Stimulated activated CD8-positive, alpha-beta memory T cell treated with anti-CD3 and anti-CD28 coated beads, Interleukin-7, amount 100 ng/mL, for 48 hours (primary cell): ENCODE measurements around the gene CAMK2N2.

Source experiments
- DNase-seq, 2 donors: peaks; one replicate each; pipeline ENCODE4 v3.0.0-alpha.2; 2020; ENCODE audit warnings: low read depth in 1 of 2; ENCODE audit errors: extremely low read depth in 1 of 2

CAMK2N2 gene

DNA sequence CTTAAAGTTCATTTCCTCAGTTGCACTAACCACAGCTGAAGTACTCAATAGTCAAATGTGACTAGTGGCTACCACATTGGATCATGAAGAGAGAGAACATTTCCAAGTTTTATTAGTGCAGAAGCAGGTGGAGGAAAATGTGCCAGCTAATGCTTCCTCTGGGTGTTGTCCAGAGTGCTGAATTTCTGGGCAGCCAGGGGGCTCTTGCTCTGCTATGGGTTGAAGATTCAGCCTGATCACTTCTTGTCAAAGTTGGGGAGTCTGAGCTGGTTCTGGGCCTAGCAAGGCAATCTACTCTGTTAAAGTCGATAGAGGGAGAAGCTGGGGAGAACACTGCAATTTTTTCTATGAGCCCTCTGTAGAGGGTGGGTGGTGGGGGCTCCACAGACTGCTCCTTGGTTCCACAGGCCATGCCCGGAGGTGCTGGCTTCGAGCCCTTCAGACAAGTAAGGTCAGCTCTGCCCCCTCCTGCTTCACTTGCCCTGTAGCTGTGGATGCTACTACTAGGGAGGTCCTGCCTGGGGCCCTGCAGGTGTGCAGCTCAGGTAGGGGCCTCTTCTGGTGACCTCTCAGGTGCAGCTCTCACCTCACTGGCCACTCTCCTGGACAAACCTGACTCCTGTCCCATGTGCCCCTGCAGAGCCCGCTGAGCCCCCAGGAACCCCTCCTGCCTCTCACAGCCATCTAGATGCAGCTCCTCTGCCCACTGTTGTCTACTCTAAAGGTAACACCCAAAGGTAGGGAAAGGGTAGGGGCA, 20.8 kb downstream of the CAMK2N2 start:
- no peak for DNase-seq

DNA sequence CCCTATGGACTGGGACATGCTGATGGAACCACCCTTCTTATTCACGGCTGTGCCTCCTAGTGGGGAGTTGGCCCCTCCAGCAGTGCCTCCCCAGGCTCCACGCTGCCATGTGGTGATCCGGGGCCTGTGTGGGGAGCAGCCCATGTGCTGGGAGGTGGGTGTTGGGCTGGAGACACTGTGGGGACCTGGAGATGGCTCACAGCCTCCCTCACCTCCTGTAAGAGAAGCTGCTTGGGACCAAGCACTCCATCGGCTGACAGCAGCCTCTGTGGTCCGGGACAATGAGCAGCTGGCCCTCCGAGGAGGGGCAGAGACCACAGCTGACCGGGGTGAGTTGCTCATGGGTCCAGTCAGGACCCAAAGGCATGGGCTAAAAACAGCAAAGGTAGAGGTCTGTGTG, 21.6 kb downstream of the CAMK2N2 start:
- DNase-seq: no peak

DNA sequence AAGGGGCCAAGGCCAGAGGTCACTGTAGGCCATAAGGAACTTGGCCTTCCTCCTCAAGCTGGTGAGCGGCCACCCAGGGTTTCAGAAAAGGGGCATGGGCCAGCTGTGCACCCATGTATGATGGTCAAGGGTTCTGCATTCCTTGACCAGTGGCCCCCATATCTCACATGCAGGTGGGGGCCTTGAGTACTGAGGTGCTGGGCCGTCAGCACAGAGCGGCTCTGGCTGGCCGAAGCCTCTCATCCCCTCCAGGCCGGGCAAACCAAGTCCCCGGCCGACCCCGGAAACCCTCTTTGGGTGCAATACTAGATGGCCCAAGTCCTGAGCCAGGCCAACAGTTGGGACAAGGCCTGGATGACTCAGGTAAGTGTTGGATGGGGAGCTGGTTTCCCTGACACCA, 22.1 kb downstream of the CAMK2N2 start:
- DNase-seq: no peak

DNA sequence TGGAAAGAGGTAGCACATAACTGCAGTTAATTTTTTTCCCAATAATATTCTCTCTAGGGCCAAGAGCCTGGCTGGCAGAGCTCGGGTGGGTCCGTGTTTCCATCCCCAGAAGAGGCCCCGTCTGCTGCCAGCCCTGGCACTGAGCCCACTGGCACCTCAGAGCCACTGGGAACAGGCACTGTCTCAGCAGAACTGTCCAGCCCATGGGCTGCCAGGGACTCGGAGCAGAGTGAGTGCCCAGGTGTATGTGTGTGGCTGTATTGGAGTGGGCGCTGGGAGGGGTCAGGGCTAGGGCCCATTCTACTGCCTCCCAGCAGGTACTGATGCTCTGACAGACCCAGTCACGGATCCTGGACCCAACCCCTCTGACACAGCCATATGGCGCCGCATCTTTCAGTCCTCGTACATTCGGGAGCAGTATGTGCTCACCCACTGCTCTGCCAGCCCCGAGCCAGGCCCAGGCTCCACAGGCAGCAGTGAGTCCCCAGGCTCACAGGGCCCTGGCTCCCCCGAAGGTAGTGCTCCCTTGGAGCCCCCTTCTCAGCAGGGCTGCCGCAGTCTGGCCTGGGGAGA, 23.0 kb downstream of the CAMK2N2 start:
- no peak for DNase-seq

DNA sequence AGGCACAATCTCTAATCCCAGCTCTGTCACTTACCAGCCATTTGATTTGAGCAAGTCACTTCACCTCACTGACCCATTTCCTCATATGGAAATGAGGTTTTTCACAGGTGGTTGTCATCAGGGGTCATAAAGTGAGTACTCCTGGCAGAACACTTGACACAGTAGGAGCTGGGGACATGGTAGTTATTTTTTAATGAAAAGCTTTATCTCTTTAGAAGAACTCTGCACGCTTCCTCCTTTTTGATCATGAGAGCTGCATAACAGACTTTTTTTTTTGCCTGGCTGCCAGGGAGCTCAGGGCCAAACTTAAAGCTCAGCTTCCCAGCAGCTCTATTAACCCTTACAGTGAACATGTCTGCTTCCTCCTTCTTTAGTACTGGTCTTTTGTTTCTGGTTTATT, 23.5 kb downstream of the CAMK2N2 start:
- no peak for DNase-seq

DNA sequence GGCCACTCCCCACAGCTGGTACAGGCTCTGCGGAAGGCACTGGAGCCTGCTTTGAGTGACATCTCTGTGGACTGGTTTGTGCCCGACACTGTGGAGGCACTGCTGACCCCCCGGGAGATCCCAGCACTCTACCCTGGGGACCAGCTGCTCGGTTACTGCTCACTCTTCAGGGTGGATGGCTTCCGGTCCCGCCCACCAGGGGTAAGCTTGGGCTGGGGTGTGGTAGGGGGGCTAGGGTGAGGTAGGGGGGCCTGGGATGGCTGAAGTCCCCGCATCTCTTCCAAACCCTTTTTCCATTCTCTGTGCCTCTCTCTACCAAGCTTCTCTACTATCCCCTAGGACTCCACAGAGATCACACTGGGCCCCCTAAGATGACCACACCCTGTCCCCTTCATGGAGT, 24.1 kb downstream of the CAMK2N2 start:
- DNase-seq: no peak

DNA sequence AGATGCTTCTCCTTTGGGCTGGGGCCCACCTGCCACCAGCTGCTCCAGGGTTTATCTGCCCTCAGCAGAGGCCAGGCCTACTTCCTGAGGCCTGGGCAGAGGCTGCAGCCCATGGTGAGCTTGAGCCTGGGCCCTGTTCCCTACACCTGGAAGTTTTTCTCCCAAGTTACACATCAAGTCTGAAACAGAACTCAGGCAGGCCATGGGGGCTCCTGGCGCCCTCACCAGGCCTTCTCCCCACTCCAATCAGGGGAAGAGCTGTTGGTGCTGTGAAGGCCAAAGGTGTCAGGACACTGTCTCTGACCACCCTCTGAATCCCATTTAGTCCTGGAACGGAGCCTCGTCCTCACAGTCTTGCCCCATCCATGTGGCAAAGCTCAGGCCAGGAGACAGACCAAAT, 24.7 kb downstream of the CAMK2N2 start:
- no peak for DNase-seq

DNA sequence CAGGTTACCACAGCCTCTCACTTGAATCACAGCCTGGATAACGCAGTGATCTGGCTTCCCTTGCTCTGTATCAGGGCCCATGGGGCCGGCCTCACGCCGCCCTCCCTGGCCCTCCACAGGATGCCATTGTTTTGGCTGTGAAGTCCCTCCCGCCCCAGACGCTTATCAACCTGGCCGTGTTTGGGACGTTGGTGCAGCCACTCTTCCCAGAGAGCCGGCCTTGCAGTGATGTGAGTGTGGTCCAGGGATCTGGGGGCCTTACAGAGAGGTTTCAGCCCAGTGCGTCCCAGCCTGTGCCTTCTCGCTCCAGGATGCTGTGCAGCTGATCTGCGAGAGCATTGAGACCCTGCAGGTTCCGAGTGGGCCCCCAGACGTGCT, 25.3 kb downstream of the CAMK2N2 start:
- DNase-seq: no peak

DNA sequence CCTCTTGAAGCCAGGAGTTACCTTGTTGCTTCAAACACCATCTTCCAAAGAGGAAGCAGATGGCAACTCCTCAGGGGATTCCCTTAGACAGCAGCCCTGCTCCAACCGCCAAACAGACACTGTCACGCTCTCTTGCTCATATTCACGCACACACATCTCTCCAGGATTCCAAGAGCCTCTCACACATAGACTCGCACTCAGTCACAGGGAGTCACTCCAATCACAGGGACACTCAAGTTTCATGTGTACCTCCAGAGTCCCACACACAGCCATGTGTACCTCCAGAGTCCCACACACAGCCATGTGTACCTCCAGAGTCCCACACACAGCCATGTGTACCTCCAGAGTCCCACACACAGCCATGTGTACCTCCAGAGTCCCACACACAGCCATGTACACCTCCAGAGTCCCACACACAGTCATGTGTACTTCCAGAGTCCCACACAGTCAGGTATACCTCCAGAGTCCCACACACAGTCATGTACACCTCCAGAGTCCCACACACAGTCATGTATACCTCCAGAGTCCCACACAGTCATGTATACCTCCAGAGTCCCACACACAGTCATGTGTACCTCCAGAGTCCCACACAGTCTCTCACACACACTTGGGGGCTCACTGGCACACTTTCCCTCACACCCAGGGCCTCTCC, 25.8 kb downstream of the CAMK2N2 start:
- DNase-seq: no peak

DNA sequence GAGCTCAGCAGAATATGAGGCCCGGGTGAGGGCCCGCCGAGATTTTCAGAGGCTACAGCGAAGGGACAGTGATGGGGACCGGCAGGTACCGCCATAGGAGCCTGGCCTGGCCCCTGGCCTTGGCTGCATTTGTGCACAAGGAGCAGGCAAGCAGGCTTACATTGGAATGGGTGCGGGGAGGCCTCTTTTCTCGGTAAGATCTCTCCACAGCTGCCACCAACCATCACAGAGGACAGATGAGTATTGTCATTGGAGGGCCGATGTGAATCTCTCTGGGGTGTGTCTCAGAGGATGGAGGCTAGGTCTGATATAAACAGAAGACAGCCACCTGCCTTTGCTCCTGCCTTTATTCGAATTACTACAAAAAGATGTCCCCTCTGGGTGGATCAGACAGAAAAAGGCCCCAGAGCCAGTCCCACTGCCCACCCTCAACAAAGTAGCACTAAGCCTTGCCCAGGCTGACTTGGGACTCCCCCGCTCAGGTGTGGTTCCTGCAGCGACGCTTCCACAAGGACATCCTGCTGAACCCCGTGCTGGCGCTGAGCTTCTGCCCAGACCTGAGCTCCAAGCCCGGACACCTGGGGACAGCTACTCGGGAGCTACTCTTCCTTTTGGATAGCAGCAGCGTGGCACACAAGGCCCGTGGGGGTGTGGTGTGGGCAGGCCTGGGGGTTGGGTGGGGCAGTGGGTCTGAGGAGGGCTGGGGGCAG, 26.5 kb downstream of the CAMK2N2 start:
- no peak for DNase-seq

DNA sequence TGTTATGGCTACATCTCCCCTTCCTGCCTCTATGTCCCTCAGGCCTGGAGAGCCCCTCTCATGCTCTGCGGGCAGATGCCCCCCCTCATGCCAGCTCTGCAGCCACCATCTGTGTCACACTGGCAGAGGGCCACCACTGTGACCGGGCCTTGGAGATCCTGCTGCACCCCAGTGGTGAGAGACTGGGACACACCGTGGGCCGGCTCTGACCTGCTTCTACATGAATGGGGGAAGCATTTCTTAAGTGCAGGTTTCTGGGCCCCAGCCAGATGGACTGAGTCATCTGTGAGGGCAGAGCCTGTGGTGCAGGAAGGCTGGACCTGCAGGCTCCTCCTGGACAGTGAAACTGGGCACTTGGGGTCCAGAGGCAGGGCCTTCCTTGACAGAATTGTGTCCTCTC, 27.1 kb downstream of the CAMK2N2 start:
- no peak for DNase-seq

DNA sequence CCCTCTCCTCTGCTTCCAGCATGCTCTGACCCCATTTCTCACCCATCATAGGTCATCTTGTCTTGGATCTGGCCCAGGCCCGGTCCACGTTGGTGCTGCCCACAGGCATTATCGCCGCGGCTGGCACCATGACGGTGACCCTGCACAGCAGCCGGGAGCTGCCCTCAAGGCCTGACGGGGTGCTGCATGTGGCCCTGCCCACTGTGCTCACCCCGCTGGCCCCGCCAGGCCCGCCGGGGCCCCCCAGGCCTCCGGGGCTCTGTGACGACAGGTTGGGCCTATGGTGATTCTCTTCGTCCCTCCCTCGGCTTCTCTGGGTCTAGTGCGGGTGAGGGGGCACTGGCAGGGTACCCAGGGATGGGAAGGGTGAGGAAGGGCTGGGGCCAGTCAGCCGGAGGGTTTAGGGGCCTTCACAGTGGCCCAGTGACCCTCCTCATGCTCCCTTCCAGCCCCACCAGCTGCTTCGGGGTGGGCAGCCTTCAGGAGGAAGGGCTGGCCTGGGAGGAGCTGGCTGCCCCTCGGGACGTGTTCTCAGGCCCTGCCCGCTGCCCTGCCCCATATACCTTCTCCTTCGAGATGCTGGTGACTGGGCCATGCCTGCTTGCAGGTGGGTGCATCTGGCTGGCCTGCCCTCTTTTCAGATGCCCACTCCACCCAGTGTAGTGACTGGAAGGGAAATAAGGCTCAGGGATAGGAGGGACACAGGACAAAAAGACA, 28.1 kb downstream of the CAMK2N2 start:
- no peak for DNase-seq

DNA sequence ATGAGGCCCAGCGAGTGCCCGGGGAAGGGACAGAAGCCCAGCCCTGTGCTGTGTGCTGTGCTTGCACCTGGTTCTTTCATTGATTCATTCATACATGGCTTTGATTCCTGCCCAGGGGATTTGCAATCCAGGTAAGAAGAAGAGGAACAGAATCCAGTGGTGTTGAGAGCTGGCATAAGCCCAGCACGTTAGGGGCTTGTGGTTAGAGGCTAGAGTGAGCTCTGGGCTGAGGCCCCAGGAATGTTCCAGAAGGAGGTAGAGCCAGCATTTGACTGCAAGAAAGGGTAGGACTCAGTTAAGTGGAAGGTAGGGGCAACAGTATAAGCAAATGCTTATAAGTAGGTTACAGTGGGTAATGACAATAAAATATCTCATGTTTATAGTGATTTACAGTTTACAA, 29.7 kb downstream of the CAMK2N2 start:
- no peak for DNase-seq

DNA sequence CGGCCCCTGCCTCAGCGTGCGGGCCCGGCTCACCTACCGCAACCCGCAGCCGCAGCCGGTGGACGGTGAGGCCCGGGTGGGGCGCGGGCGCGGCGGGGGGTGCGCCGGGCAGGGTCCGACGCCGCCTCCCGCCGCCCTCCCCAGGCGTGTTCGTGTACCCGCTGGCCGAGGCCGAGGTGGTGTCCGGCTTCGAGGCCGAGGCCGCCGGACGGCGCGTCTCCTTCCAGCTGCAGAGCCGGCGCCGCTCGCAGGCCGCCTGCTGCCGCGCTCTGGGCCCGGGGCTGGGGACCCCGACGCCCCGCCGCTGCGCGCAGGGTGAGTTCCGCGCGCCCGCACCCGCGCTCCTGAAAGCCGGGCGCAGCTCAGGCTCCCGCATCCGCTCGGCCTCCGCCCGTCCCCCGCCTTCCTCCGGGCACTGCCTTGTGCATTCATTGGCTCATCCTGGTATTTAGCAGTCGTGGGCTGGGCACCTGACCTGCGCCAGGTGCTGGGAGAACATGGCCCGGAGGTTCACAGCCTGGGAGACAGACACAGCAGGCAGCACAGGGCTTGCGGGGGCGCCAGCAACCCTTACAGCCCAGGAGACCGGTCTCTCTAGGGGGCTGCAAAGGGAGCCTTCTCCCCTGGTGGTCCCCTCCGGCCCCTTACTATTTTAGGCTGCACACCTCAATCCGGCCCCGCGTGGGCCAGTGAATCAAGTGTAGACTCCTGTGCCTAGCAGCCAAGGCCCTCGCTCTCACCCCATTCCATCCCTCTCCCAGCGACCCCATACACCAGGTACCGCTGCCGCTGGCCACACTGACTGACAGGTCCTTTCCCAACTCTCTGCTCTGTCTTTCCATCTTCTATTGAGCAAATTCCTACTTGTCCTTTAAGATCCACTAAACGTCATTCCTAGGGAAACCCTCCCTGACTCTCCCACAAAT, 30.5 kb downstream of the CAMK2N2 start:
- DNase-seq: no peak

DNA sequence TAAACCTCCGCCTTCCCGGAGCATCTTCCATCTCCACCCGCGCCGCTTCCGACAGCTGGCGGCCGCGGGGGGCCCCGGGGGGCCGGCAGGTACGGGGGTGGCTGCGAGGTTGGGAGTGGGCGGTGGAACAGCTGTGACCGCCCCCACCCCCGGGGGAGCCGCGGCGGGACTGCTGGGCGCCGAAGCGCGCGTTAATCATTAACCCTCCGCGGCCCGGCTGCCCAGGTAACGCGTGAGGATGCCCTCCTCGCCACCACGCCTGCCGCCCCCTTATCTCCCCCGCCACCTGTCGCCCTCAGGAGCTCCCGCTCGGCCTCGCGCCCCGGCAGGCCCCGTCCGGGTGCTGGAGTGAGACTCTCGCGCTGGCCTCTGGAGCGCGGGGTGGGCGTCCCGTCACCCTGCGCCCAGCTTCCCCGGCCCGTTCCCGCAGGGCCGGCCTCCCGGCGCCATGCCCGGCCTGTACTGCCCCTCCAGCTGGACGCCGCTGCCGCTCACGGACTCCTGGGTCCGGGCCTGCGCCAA, 31.2 kb downstream of the CAMK2N2 start:
- no peak for DNase-seq

DNA sequence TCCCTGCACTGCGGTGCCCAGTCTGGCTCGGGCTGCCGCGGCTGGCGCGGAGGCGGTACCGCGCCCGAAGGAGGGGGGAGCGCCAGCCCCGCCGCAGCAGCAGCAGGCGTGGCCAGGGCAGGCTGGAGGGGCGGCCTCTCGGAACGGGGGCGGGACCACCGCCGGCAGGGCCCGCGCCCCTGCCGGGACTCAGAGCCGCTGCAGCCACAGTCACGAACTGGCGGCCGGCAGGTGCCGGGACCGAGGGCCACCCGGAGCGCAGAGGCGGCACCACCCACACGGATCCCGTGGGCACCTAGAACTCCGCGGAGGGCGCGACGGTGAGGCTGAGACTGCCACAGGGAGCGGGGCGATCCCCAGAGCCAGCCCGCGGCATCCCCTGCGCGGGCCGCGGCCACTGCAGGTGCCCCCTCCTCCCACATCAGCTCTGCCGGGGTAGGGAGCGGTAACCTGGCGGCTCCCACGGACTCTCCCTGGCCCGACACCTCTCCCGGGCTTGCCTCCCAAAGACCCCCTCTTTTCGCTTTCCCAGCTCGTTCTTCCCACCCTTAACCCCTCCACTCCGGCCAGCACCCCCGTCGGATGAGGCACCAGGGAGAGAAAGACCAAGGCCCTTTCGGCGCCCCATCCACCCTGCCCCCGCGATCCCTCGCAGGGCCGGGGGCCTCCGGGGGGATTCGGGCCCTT, 31.8 kb downstream of the CAMK2N2 start, which contains the start of gene VWA5B2:
Gene VWA5B2, plus strand, starts transcription at position 192 of the 687 bp plus-strand sequence. CDS start 944 bp downstream, outside the sequence.
- DNase-seq: peak; percentile 46 to 63

DNA sequence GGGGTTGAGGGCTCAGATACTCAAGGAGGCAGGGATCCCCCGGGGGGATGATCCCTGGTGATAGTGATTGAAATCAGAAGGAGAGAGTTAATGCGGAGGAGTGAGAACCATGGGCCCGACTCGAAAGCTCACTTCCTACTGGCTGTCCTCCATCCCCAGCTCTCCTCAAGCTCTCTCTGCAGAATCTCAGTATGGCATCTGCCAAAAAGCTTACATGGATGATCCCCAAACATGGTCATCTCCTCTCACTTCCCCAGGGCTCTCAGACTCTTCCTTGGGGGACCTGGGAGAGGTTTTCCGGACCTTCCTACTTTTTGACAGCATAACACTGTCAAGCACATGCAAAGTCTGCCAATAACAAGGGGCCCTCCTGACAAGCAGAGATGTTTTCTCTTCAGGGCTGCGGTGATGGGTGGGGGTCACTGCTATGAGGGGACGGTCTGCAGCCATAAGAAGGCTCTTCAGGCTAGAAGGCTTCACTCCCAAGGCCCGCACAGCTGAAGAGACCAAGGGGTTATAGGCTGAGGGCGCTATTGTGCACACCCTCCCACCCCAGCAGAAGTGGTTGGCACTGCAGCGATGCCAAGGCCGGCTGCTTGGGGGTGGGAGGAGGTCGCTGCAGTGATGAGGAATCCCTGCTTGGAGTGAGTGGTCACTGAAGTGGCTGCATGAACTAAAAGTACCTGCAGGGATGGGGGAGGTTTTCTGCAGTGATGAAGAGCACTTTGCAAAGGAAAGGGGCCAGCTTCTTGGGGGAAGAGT, 32.8 kb downstream of the CAMK2N2 start:
- DNase-seq: no peak

DNA sequence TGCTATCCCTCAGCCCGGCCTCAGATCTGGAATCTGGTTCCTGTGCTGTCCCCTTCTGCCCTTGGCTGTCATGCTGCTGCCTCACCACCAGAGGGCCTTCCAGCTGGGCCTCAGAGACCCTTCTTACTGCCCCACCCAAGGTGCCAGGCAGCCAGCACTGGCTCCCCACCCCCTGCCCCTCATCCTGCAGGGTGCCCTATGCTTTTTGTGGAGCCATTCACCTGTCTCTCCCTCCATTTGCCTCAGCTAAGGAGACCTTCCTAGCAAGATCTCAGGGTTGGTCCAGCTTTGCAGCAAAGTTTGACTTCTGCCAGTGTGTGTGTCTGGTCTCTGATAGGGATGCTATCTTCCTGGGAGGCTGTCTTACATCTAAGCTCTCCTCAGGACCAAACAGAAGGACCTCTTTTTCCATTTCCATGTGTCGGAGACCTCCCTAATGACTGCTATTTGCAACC, 33.8 kb downstream of the CAMK2N2 start:
- DNase-seq: peak; percentile 13 to 28
